Skeletal muscle satellite cell (primary cell): ENCODE results near the gene PRPS1L1.

Source experiments
- H3K27me3 ChIP-seq: 2 replicates; pipeline ENCODE4 v1.7.0; 2013; ENCODE audit warnings: low read length; ENCODE audit not compliant: control insufficient read depth, insufficient read depth
- H3K36me3 ChIP-seq: 2 replicates; pipeline ENCODE4 v1.7.0; 2013; ENCODE audit warnings: mild to moderate bottlenecking, control low read depth, low read length; ENCODE audit not compliant: insufficient read depth
- H3K4me1 ChIP-seq: 2 replicates; pipeline ENCODE4 v1.7.0; 2013; ENCODE audit warnings: low read length; ENCODE audit not compliant: control insufficient read depth, insufficient read depth
- H3K4me2 ChIP-seq: 2 replicates; pipeline ENCODE4 v1.7.0; 2013; ENCODE audit warnings: mild to moderate bottlenecking, low read length
- H3K4me3 ChIP-seq: 2 replicates; pipeline ENCODE4 v1.7.0; 2013; ENCODE audit warnings: low read length
- H3K9ac ChIP-seq: 2 replicates; pipeline ENCODE4 v1.7.0; 2013; ENCODE audit warnings: mild to moderate bottlenecking, low read depth, low read length, moderate library complexity
- H3K9me3 ChIP-seq: replicated peaks from 2 replicates; pipeline ENCODE4 v1.7.0; 2013; ENCODE audit warnings: mild to moderate bottlenecking, control low read depth, low read length

Gene PRPS1L1

DNA sequence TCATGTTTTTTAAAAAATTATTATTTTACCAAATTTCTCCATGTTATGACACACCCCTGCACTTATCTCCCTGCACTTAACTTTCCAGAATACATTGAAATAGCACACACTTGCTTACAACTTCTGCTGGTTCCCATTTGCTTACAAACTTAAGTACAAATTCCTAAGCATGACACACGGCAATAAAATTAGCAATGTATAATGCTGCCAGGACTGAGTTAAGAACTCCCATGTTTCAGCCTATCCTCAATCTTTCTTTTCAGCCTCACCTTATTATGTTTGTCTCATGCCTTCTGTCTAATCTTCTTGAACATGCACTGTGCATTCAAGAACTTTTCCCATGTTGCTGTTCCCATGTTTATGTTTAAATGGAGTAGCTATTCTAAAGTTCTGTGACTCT is 40.8 kb downstream of the PRPS1L1 start:
- no peaks in the 10 kb centered on the region for H3K36me3 ChIP-seq
- H3K9me3 ChIP-seq, result no peaks in the 10 kb centered on the region
- H3K4me2 ChIP-seq, result peak overlapping the region; percentile 38
- peaks cover 10% of the 10 kb centered on the region for H3K4me1 ChIP-seq
- H3K4me3 ChIP-seq, result no peak overlapping the region
- no peak overlapping the region for H3K9ac ChIP-seq
- no peaks in the 10 kb centered on the region for H3K27me3 ChIP-seq

DNA sequence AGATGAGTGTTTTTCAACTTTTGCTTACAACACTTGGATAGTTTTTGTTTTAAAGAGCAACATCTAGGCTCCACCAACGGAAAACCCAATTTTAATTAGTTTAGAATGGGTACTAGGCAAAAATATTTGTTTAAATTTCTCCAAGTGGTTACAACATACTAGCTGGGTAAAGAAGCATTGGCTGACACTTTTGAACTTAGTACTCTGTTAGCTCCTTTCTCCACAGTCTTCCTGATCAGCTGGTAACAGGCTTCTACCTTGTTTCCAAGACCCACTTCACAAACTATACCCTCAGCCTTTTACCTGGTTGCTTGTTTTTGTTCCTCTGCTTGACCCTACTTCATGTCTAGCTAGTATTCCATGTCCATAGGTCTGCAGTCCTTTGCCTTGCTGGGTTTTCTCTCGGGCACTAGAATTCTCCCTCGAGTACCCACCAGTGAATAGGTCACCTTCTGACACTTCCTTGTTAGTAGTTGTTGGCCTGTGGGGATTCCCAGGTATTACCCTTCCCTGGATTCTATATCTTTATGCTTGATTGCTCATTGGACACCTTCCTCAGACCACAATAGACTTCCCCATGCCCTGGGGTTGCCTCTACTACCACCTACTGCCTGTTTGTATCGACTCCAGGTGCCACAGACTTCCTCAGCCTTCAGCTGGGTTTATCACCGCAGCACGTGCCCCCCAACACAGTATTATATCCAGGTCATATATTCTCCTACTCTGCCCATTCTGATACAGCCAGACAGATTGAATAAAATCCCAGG is 42.0 kb downstream of the PRPS1L1 start:
- H3K9me3 ChIP-seq, result no peaks in the 10 kb centered on the region
- H3K27me3 ChIP-seq, result no peaks in the 10 kb centered on the region
- H3K4me2 ChIP-seq, result no peak overlapping the region
- H3K9ac ChIP-seq, result no peak overlapping the region
- no peak overlapping the region for H3K4me3 ChIP-seq
- no peaks in the 10 kb centered on the region for H3K36me3 ChIP-seq
- peaks cover 10% of the 10 kb centered on the region for H3K4me1 ChIP-seq

- Histone ChIP-seq H3K9me3 (no peaks in the 10 kb centered on the region), H3K9ac (no peak overlapping the region), H3K4me1 (peaks cover 10% of the 10 kb centered on the region), H3K4me3 (no peak overlapping the region), H3K27me3 (no peaks in the 10 kb centered on the region), H3K36me3 (no peaks in the 10 kb centered on the region), H3K4me2 (no peak overlapping the region)
Observed at GRCh38 chr7:17984288-17984687, 43.4 kb downstream of the PRPS1L1 start.

DNA sequence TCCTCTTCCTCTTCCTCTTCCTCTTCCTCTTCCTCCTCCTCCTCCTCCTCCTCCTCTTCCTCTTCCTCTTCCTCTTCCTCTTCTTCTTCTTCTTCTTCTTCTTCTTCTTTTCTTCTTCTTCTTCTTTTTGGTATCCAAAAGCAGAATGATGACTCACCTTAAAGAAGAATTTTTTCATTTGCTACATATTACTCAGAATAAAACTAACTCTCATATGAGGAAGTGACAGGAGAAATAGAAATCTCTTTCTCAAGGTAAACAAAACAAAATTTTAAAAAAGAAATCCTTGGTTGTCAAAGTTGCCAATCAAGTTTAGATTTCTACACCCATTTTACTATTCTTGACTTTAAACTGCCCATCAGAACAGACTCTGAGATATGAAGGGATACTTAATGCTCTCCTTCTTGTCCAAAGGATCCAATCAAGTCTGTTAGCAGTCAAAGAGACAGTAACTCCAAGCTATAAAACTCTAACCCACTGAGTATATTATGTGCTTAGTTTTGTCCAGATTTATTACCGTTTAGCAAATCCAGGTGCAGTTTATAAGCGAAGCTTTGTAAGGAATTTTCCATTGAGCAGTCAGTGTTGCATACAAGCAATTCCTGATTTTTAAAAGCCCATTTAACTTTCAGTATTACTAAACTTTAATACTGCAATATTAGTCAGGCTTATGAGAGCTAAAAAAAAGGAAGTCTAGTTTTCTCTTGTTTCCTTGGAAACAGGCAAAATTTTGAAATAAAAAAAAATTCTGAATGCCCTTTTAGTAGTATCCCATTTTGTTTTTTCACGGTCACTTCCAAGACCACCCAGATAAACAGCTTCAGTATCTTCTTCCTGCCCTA is 44.2 kb downstream of the PRPS1L1 start:
- no peak overlapping the region for H3K4me3 ChIP-seq
- H3K36me3 ChIP-seq, result no peaks in the 10 kb centered on the region
- H3K4me1 ChIP-seq, result peaks cover 10% of the 10 kb centered on the region
- no peak overlapping the region for H3K4me2 ChIP-seq
- no peaks in the 10 kb centered on the region for H3K27me3 ChIP-seq
- no peaks in the 10 kb centered on the region for H3K9me3 ChIP-seq
- H3K9ac ChIP-seq, result no peak overlapping the region

DNA sequence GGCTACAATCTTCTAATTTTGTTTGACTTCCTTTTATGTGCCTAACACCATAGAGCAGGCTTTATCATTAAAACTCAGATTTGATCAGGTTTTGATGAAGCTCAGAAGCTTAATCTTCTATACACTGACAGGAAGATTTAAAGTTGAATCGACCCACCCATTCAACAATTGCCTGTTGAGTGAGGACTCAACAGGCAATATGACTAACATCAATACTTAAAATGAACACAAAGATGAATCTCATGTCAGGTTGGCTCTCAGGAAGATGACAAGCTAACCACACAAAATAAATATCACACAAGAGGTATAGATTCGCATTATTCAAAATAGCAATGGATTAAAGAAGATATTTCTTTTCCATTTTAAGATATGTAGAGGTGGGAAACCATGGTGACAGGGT is 50.7 kb downstream of the PRPS1L1 start:
- Histone ChIP-seq H3K27me3 (no peaks in the 10 kb centered on the region), H3K9me3 (no peaks in the 10 kb centered on the region)

More for the DNA sequence above, 50.7 kb downstream of the PRPS1L1 start:
- Histone ChIP-seq H3K4me2 (no peak overlapping the region), H3K4me3 (no peak overlapping the region), H3K9ac (no peak overlapping the region), H3K36me3 (no peaks in the 10 kb centered on the region), H3K4me1 (no peaks in the 10 kb centered on the region)
